GM21576 (cell line): Measurements from ENCODE around the gene SCO1.
"Not testable (repeated sequence)": the region's sequence is repeated elsewhere in the genome, so short reads cannot be mapped to it uniquely, and the experiment has no call there.

ENCODE experiments used
- ATAC-seq: cut with Tn5 transposase; IDR thresholded peaks from one replicate; pipeline ENCODE4 v1.9.1; 2021; ENCODE audit warnings: mild to moderate bottlenecking, moderate library complexity; ENCODE audit not compliant: unreplicated experiment

Gene SCO1

GRCh38 chr17:10697092-10698081 is at the start of gene SCO1, which contains the start of gene ADPRM:
SCO1 (minus strand) TSS chr17:10697533; CDS start chr17:10697507, 26 bp downstream.
ADPRM (plus strand) TSS chr17:10697594; CDS start chr17:10704927, 7,333 bp downstream.
- peak; percentile 95 for ATAC-seq

GRCh38 chr17:10745231-10745630 is 47.9 kb upstream of the SCO1 start:
- no peak for ATAC-seq

GRCh38 chr17:10744501-10745000 is 47.2 kb upstream of the SCO1 start:
- ATAC-seq, result no peak

- ATAC-seq, result no peak
Measured at GRCh38 chr17:10743316-10744009, 46.1 kb upstream of the SCO1 start.

- ATAC-seq, result no peak
Measured at GRCh38 chr17:10742431-10742830, 45.1 kb upstream of the SCO1 start.

GRCh38 chr17:10741416-10742135 is 44.2 kb upstream of the SCO1 start:
- ATAC-seq, result no peak

- ATAC-seq, result no peak
Measured at GRCh38 chr17:10739386-10739785, 42.1 kb upstream of the SCO1 start.

GRCh38 chr17:10738521-10739258 is 41.4 kb upstream of the SCO1 start:
- ATAC-seq, result no peak

GRCh38 chr17:10737736-10738135 is 40.4 kb upstream of the SCO1 start:
- ATAC-seq, result no peak

- ATAC-seq, result no peak
Measured at GRCh38 chr17:10737168-10737622, 39.9 kb upstream of the SCO1 start.

- ATAC-seq, result no peak
Measured at GRCh38 chr17:10735821-10736220, 38.5 kb upstream of the SCO1 start.

- no peak for ATAC-seq
Measured at GRCh38 chr17:10735251-10735650, 37.9 kb upstream of the SCO1 start.

- no peak for ATAC-seq
Measured at GRCh38 chr17:10733666-10734065, 36.3 kb upstream of the SCO1 start.

GRCh38 chr17:10732121-10732520 is 34.8 kb upstream of the SCO1 start:
- not testable (repeated sequence) for ATAC-seq

- no peak for ATAC-seq
Measured at GRCh38 chr17:10731408-10731879, 34.1 kb upstream of the SCO1 start.

GRCh38 chr17:10730247-10730646 is 32.9 kb upstream of the SCO1 start:
- not testable (repeated sequence) for ATAC-seq

GRCh38 chr17:10729334-10730193 is 32.2 kb upstream of the SCO1 start, which contains the start of gene TMEM220:
TMEM220 (minus strand) TSS chr17:10730023; CDS start chr17:10729851, 172 bp downstream.
- ATAC-seq, result peak; percentile 61

- ATAC-seq, result no peak
Measured at GRCh38 chr17:10728331-10728892, 31.1 kb upstream of the SCO1 start.

GRCh38 chr17:10727192-10727591 is 29.9 kb upstream of the SCO1 start:
- ATAC-seq, result no peak
